GM19240 (cell line): Measurements from ENCODE around the gene ZNF423.

ENCODE experiments used
- DNase-seq: peaks from one replicate; pipeline ENCODE4 v3.0.0; 2011; ENCODE audit warnings: low spot score; ENCODE audit not compliant: insufficient read length

ZNF423 gene

GRCh38 chr16:49462989-49463371 is 392.9 kb downstream of the ZNF423 start:
- no peak for DNase-seq

- no peak for DNase-seq
These were observed 393.4 kb downstream of the ZNF423 start for GRCh38 chr16:49462362-49462988.

- DNase-seq: no peak
These were observed 394.4 kb downstream of the ZNF423 start for GRCh38 chr16:49461517-49461951.

- DNase-seq: no peak
These were observed 395.0 kb downstream of the ZNF423 start for GRCh38 chr16:49460786-49461470.

GRCh38 chr16:49459953-49460735 is 395.8 kb downstream of the ZNF423 start:
- DNase-seq: no peak

GRCh38 chr16:49458656-49459445 is 397.1 kb downstream of the ZNF423 start:
- no peak for DNase-seq

- no peak for DNase-seq
These were observed 397.7 kb downstream of the ZNF423 start for GRCh38 chr16:49458243-49458642.

GRCh38 chr16:49457196-49457595 is 398.7 kb downstream of the ZNF423 start:
- DNase-seq: no peak

GRCh38 chr16:49456763-49457162 is 399.1 kb downstream of the ZNF423 start:
- DNase-seq: no peak

GRCh38 chr16:49455991-49456745 is 399.7 kb downstream of the ZNF423 start:
- no peak for DNase-seq

GRCh38 chr16:49455181-49455990 is 400.5 kb downstream of the ZNF423 start:
- DNase-seq: no peak

- DNase-seq: no peak
These were observed 401.3 kb downstream of the ZNF423 start for GRCh38 chr16:49454426-49455180.

- DNase-seq: no peak
These were observed 401.9 kb downstream of the ZNF423 start for GRCh38 chr16:49453983-49454382.

- DNase-seq: no peak
These were observed 402.9 kb downstream of the ZNF423 start for GRCh38 chr16:49453021-49453420.

GRCh38 chr16:49452578-49452977 is 403.3 kb downstream of the ZNF423 start:
- no peak for DNase-seq

GRCh38 chr16:49452108-49452507 is 403.8 kb downstream of the ZNF423 start:
- DNase-seq: no peak

- no peak for DNase-seq
These were observed 409.1 kb downstream of the ZNF423 start for GRCh38 chr16:49446805-49447204.

GRCh38 chr16:49443576-49443975 is 412.3 kb downstream of the ZNF423 start:
- no peak for DNase-seq

- DNase-seq: no peak
These were observed 413.1 kb downstream of the ZNF423 start for GRCh38 chr16:49442805-49443204.
